Right atrium auricular region (tissue), 2 donors: ENCODE measurements around the gene TBCD. TPM values are rescaled to one million over a fixed set of nuclear protein-coding genes. Genes with fewer than 3 reads are reported as not detected.

Source experiments
- DNase-seq: peaks from one replicate; pipeline ENCODE4 v3.0.0-alpha.2; 2019; ENCODE audit warnings: low spot score
- H3K27ac ChIP-seq, 2 donors: fragments of 200-600 bp; sonication (generic); 1 replicate in 1 of 2; 2 replicates in 1 of 2; pipeline ENCODE4 v1.5.1; 2016 to 2019
- H3K27me3 ChIP-seq, 2 donors: fragments of 200-600 bp; sonication (generic); one replicate each; pipeline versions ENCODE4 v1.5.1 to v1.6.0; 2017 to 2019
- H3K36me3 ChIP-seq: fragments of 200-600 bp; sonication (generic); one replicate; pipeline ENCODE4 v1.5.1; 2016
- H3K4me1 ChIP-seq, 2 donors: fragments of 200-600 bp; sonication (generic); one replicate each; pipeline versions ENCODE4 v1.5.1 to v1.6.0; 2017 to 2019
- H3K4me3 ChIP-seq, 2 donors: fragments of 200-600 bp; sonication (generic); 1 replicate in 1 of 2; 2 replicates in 1 of 2; pipeline ENCODE4 v1.5.1; 2017 to 2019; ENCODE audit warnings: mild to moderate bottlenecking in 1 of 2, moderate library complexity in 1 of 2
- H3K9me3 ChIP-seq, 2 donors: fragments of 200-600 bp; sonication (generic); one replicate each; pipeline ENCODE4 v1.5.1; 2019
- CTCF ChIP-seq, 2 donors: fragments of 200-600 bp; sonication (generic); IDR thresholded peaks; one replicate each; pipeline ENCODE4 v1.5.1; 2019; ENCODE audit warnings: antibody characterized with exemption in 2 of 2
- total RNA-seq, 2 donors: library from RNA; depleted of rRNA; stranded (reverse); fragments of >200 nt; gene quantifications; one replicate each; pipeline ENCODE4 v1.1.0, GENCODE V29; 2016

Gene TBCD
- total RNA-seq, 2 donors from 2014 or later = 19.4 to 29.6 TPM

GRCh38 chr17:82789806-82790205, 37.9 kb downstream of the TBCD start:
- no peak for DNase-seq
- peak overlapping the region in 1 of 2 donors; percentile 27 for H3K27ac ChIP-seq
- peaks cover 0 to 29% of the 10 kb centered on the region in 2 donors for H3K4me1 ChIP-seq
- no peak for TF ChIP-seq CTCF (IDR thresholded peaks at IDR 0.05)
- H3K36me3 ChIP-seq = no peaks in the 10 kb centered on the region
- H3K27me3 ChIP-seq = no peaks in the 10 kb centered on the region
- H3K4me3 ChIP-seq = no peak overlapping the region
- no peaks in the 10 kb centered on the region for H3K9me3 ChIP-seq

GRCh38 chr17:82790391-82790790, 38.5 kb downstream of the TBCD start:
- Histone ChIP-seq H3K27ac (peak overlapping the region in 1 of 2 donors; percentile 27), H3K27me3 (no peaks in the 10 kb centered on the region), H3K9me3 (no peaks in the 10 kb centered on the region), H3K4me3 (no peak overlapping the region), H3K36me3 (no peaks in the 10 kb centered on the region), H3K4me1 (peaks cover 0 to 35% of the 10 kb centered on the region in 2 donors)
- no peak for DNase-seq
- TF ChIP-seq CTCF (IDR thresholded peaks at IDR 0.05) = no peak

- no peak overlapping the region for H3K4me3 ChIP-seq
- no peak overlapping the region for H3K27ac ChIP-seq
- H3K36me3 ChIP-seq = no peaks in the 10 kb centered on the region
- no peaks in the 10 kb centered on the region for H3K27me3 ChIP-seq
- H3K9me3 ChIP-seq = no peaks in the 10 kb centered on the region
- DNase-seq = no peak
- peaks cover 0 to 41% of the 10 kb centered on the region in 2 donors for H3K4me1 ChIP-seq
- no peak for TF ChIP-seq CTCF (IDR thresholded peaks at IDR 0.05)
Measured at GRCh38 chr17:82791532-82791931, 39.7 kb downstream of the TBCD start.

- Histone ChIP-seq H3K4me3 (no peak overlapping the region), H3K4me1 (peaks cover 0 to 41% of the 10 kb centered on the region in 2 donors), H3K36me3 (no peaks in the 10 kb centered on the region), H3K9me3 (no peaks in the 10 kb centered on the region), H3K27ac (no peak overlapping the region), H3K27me3 (no peaks in the 10 kb centered on the region)
- TF ChIP-seq CTCF (IDR thresholded peaks at IDR 0.05) = no peak
- no peak for DNase-seq
Measured at GRCh38 chr17:82793974-82794630, 42.2 kb downstream of the TBCD start.

- TF ChIP-seq CTCF (IDR thresholded peaks at IDR 0.05) = no peak
- Histone ChIP-seq H3K27me3 (no peaks in the 10 kb centered on the region), H3K27ac (peak overlapping the region in 1 of 2 donors; percentile 2), H3K4me1 (peaks cover 0 to 35% of the 10 kb centered on the region in 2 donors), H3K36me3 (no peaks in the 10 kb centered on the region), H3K4me3 (no peak overlapping the region), H3K9me3 (no peaks in the 10 kb centered on the region)
- DNase-seq = no peak
Measured at GRCh38 chr17:82794781-82795482, 43.1 kb downstream of the TBCD start.
